ENCODE measurements around the gene DNASE1L2.

- no peak for TF ChIP-seq CTCF (IDR thresholded peaks at IDR 0.05)
- TF ChIP-seq POLR2A (IDR thresholded peaks at IDR 0.05), result no peak
Measured at GRCh38 chr16:2226245-2226793, 9.9 kb upstream of the DNASE1L2 start.

All from testis (tissue), 2 donors.